Measurements from ENCODE around the gene UBA6. TPM values are rescaled to one million over a fixed set of nuclear protein-coding genes. Genes with fewer than 3 reads are reported as not detected.

UBA6 gene
- total and polyA plus RNA-seq, 2 donors (not counting 1 experiment from before 2014, with no cell fraction given): 90.0 to 92.8 TPM

- no peaks in the 10 kb centered on the region for H3K27me3 ChIP-seq (ENCODE audit: control insufficient read depth, insufficient read depth, low read length)
- TF ChIP-seq CTCF (conservative IDR thresholded peaks at IDR 0.05 in 1 of 2, IDR thresholded peaks at IDR 0.05 in 1 of 2; ENCODE audit: low read depth in 1 of 2, low read length in 2 of 2) (no peak), EZH2 (IDR thresholded peaks at IDR 0.05; ENCODE audit: low read length, missing control alignments) (no peak)
- no peaks in the 10 kb centered on the region for H3K79me2 ChIP-seq (ENCODE audit: control insufficient read depth, insufficient read depth, low read length)
- DNase-seq (ENCODE audit: low read depth in 2 of 2): no peak
- no peak overlapping the region for H3K4me2 ChIP-seq (ENCODE audit: extremely low read depth, insufficient read depth, low read length)
- no peaks in the 10 kb centered on the region for H3K4me1 ChIP-seq (ENCODE audit: control insufficient read depth, extremely low read depth, insufficient read depth, low read length)
- H3K36me3 ChIP-seq (ENCODE audit: control insufficient read depth, insufficient read depth, low read length): no peaks in the 10 kb centered on the region
- no peak overlapping the region for H3K9ac ChIP-seq (ENCODE audit: insufficient read depth, low read length)
- no peaks in the 10 kb centered on the region for H4K20me1 ChIP-seq (ENCODE audit: control insufficient read depth, extremely low read depth, insufficient read depth, low read length)
- no peak overlapping the region for H3K4me3 ChIP-seq (replicated peaks in 1 of 4; ENCODE audit: control extremely low read depth in 1 of 4, insufficient read depth in 1 of 4, low read depth in 3 of 4, low read length in 4 of 4)
- no peak overlapping the region for H2AFZ ChIP-seq (ENCODE audit: low read length)
- H3K9me3 ChIP-seq (ENCODE audit: control insufficient read depth, insufficient read depth, low read depth, low read length): no peaks in the 10 kb centered on the region
- no peak overlapping the region for H3K27ac ChIP-seq (ENCODE audit: insufficient read depth, low read length)
Measured at GRCh38 chr4:67581208-67581857, 119.6 kb downstream of the UBA6 start.

GRCh38 chr4:67580577-67580976 is 120.4 kb downstream of the UBA6 start:
- TF ChIP-seq EZH2 (IDR thresholded peaks at IDR 0.05; ENCODE audit: low read length, missing control alignments): no peak
- TF ChIP-seq CTCF (conservative IDR thresholded peaks at IDR 0.05 in 1 of 2, IDR thresholded peaks at IDR 0.05 in 1 of 2; ENCODE audit: low read depth in 1 of 2, low read length in 2 of 2): no peak
- Histone ChIP-seq H3K36me3 (ENCODE audit: control insufficient read depth, insufficient read depth, low read length) (no peaks in the 10 kb centered on the region), H3K79me2 (ENCODE audit: control insufficient read depth, insufficient read depth, low read length) (no peaks in the 10 kb centered on the region), H3K27me3 (ENCODE audit: control insufficient read depth, insufficient read depth, low read length) (no peaks in the 10 kb centered on the region), H3K4me1 (ENCODE audit: control insufficient read depth, extremely low read depth, insufficient read depth, low read length) (no peaks in the 10 kb centered on the region), H3K9ac (ENCODE audit: insufficient read depth, low read length) (no peak overlapping the region), H2AFZ (ENCODE audit: low read length) (no peak overlapping the region), H4K20me1 (ENCODE audit: control insufficient read depth, extremely low read depth, insufficient read depth, low read length) (no peaks in the 10 kb centered on the region), H3K27ac (ENCODE audit: insufficient read depth, low read length) (no peak overlapping the region), H3K9me3 (ENCODE audit: control insufficient read depth, insufficient read depth, low read depth, low read length) (no peaks in the 10 kb centered on the region), H3K4me3 (replicated peaks in 1 of 4; ENCODE audit: control extremely low read depth in 1 of 4, insufficient read depth in 1 of 4, low read depth in 3 of 4, low read length in 4 of 4) (no peak overlapping the region), H3K4me2 (ENCODE audit: extremely low read depth, insufficient read depth, low read length) (no peak overlapping the region)
- DNase-seq (ENCODE audit: low read depth in 2 of 2): no peak

- H3K9me3 ChIP-seq (ENCODE audit: control insufficient read depth, insufficient read depth, low read depth, low read length): no peaks in the 10 kb centered on the region
- no peaks in the 10 kb centered on the region for H3K27me3 ChIP-seq (ENCODE audit: control insufficient read depth, insufficient read depth, low read length)
- H3K79me2 ChIP-seq (ENCODE audit: control insufficient read depth, insufficient read depth, low read length): no peaks in the 10 kb centered on the region
- no peaks in the 10 kb centered on the region for H3K36me3 ChIP-seq (ENCODE audit: control insufficient read depth, insufficient read depth, low read length)
- no peak overlapping the region for H2AFZ ChIP-seq (ENCODE audit: low read length)
- DNase-seq (ENCODE audit: low read depth in 2 of 2): no peak
- H3K4me1 ChIP-seq (ENCODE audit: control insufficient read depth, extremely low read depth, insufficient read depth, low read length): no peaks in the 10 kb centered on the region
- H3K27ac ChIP-seq (ENCODE audit: insufficient read depth, low read length): no peak overlapping the region
- H4K20me1 ChIP-seq (ENCODE audit: control insufficient read depth, extremely low read depth, insufficient read depth, low read length): no peaks in the 10 kb centered on the region
- H3K4me3 ChIP-seq (replicated peaks in 1 of 4; ENCODE audit: control extremely low read depth in 1 of 4, insufficient read depth in 1 of 4, low read depth in 3 of 4, low read length in 4 of 4): no peak overlapping the region
- no peak for TF ChIP-seq CTCF (conservative IDR thresholded peaks at IDR 0.05 in 1 of 2, IDR thresholded peaks at IDR 0.05 in 1 of 2; ENCODE audit: low read depth in 1 of 2, low read length in 2 of 2)
- TF ChIP-seq EZH2 (IDR thresholded peaks at IDR 0.05; ENCODE audit: low read length, missing control alignments): no peak
- no peak overlapping the region for H3K4me2 ChIP-seq (ENCODE audit: extremely low read depth, insufficient read depth, low read length)
- no peak overlapping the region for H3K9ac ChIP-seq (ENCODE audit: insufficient read depth, low read length)
Measured at GRCh38 chr4:67576538-67576937, 124.4 kb downstream of the UBA6 start.
